ENCODE measurements around the gene ABCG8. TPM values are rescaled to one million over a fixed set of nuclear protein-coding genes. Genes with fewer than 3 reads are reported as not detected.

ABCG8 gene
- total and polyA plus RNA-seq, 2 experiments from 2014 or later = 4.7 to 6.5 TPM

- TF ChIP-seq EZH2 (IDR thresholded peaks at IDR 0.05; ENCODE audit: borderline replicate concordance) (no peak), CTCF (IDR thresholded peaks at IDR 0.05; ENCODE audit: poor library complexity) (no peak), EZH2phosphoT487 (IDR thresholded peaks at IDR 0.05; ENCODE audit: low read depth, severe bottlenecking, unreplicated experiment) (no peak)
- Histone ChIP-seq H3K79me2 (no peaks in the 10 kb centered on the region), H3K4me2 (no peak overlapping the region), H3K27ac (no peak overlapping the region), H3K27me3 (no peaks in the 10 kb centered on the region), H3K9me2 (replicated peaks; ENCODE audit: insufficient read depth) (no peaks in the 10 kb centered on the region), H3K9me3 (ENCODE audit: low read depth) (no peaks in the 10 kb centered on the region), H3K4me3 (no peak overlapping the region), H3K4me1 (ENCODE audit: insufficient read depth) (no peaks in the 10 kb centered on the region), H3K36me3 (replicated peaks; ENCODE audit: insufficient read depth, low read depth) (no peaks in the 10 kb centered on the region), H2AFZ (no peak overlapping the region), H4K20me1 (ENCODE audit: insufficient read depth, poor library complexity, severe bottlenecking) (no peaks in the 10 kb centered on the region)
- no peak for DNase-seq (ENCODE audit: low spot score)
- WGBS (ENCODE audit: low lambda C conversion rate, missing lambda C conversion rate) = 84% methylated on average over 4 of the region's 4 CpGs
Measured at GRCh38 chr2:43925431-43925830, 86.7 kb downstream of the ABCG8 start.

DNA sequence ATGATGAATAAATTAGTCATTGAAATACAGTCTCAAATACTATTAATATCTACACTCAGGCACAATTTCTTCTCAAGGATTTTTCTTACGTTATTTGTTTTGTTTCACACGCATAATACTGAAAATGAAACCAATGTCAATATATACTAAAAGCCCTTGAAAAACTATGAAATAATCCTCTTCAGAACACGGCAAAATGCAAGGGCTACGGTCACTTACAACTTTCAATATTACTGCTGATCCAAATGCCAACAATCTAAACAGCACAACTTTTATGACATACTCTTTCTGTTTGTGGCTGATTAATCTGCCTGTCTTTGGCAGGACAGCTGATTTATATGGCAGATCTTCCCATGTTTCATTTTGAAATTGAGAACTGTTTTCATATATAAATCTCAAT is 88.7 kb downstream of the ABCG8 start:
- Histone ChIP-seq H3K27me3 (no peaks in the 10 kb centered on the region), H4K20me1 (ENCODE audit: insufficient read depth, poor library complexity, severe bottlenecking) (no peaks in the 10 kb centered on the region), H3K4me3 (no peak overlapping the region), H3K36me3 (replicated peaks; ENCODE audit: insufficient read depth, low read depth) (no peaks in the 10 kb centered on the region), H3K9me2 (replicated peaks; ENCODE audit: insufficient read depth) (no peaks in the 10 kb centered on the region), H3K9me3 (ENCODE audit: low read depth) (no peaks in the 10 kb centered on the region), H2AFZ (no peak overlapping the region), H3K4me1 (ENCODE audit: insufficient read depth) (no peaks in the 10 kb centered on the region), H3K79me2 (no peaks in the 10 kb centered on the region), H3K4me2 (no peak overlapping the region), H3K27ac (no peak overlapping the region)
- 97% methylated on average over 4 of the region's 4 CpGs for WGBS (ENCODE audit: low lambda C conversion rate, missing lambda C conversion rate)
- no peak for TF ChIP-seq CTCF (IDR thresholded peaks at IDR 0.05; ENCODE audit: poor library complexity)
- TF ChIP-seq EZH2phosphoT487 (IDR thresholded peaks at IDR 0.05; ENCODE audit: low read depth, severe bottlenecking, unreplicated experiment) = no peak
- no peak for TF ChIP-seq EZH2 (IDR thresholded peaks at IDR 0.05; ENCODE audit: borderline replicate concordance)
- no peak for DNase-seq (ENCODE audit: low spot score)

DNA sequence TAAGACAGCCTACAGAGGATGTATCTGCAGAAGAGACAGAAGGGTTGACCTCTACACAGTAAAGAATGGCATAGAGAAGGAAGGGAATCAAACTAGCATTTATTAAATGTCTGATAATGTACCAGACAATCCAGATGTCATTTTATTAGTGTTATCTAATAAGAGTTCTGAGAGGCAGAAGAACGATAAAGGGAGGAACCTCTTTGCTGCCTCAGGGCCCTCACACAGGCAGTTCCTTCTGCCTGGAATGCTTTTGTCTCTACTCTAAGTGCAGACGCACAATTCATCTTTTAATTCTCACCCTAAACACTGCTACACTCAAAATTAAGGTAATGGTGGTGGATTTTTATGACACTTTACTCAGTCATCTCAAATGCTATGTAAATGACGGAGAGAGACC is 92.5 kb downstream of the ABCG8 start:
- H3K9me2 ChIP-seq (replicated peaks; ENCODE audit: insufficient read depth) = no peaks in the 10 kb centered on the region
- H3K9me3 ChIP-seq (ENCODE audit: low read depth) = no peaks in the 10 kb centered on the region
- H3K4me2 ChIP-seq = no peak overlapping the region
- no peaks in the 10 kb centered on the region for H3K27me3 ChIP-seq
- H3K27ac ChIP-seq = no peak overlapping the region
- H3K4me1 ChIP-seq (ENCODE audit: insufficient read depth) = no peaks in the 10 kb centered on the region
- no peaks in the 10 kb centered on the region for H3K36me3 ChIP-seq (replicated peaks; ENCODE audit: insufficient read depth, low read depth)
- H4K20me1 ChIP-seq (ENCODE audit: insufficient read depth, poor library complexity, severe bottlenecking) = no peaks in the 10 kb centered on the region
- WGBS (ENCODE audit: low lambda C conversion rate, missing lambda C conversion rate) = 95% methylated on average over 3 of the region's 3 CpGs
- TF ChIP-seq CTCF (IDR thresholded peaks at IDR 0.05; ENCODE audit: poor library complexity) = no peak
- no peak for TF ChIP-seq EZH2phosphoT487 (IDR thresholded peaks at IDR 0.05; ENCODE audit: low read depth, severe bottlenecking, unreplicated experiment)
- TF ChIP-seq EZH2 (IDR thresholded peaks at IDR 0.05; ENCODE audit: borderline replicate concordance) = no peak
- no peak overlapping the region for H3K4me3 ChIP-seq
- DNase-seq (ENCODE audit: low spot score) = no peak
- no peaks in the 10 kb centered on the region for H3K79me2 ChIP-seq
- H2AFZ ChIP-seq = no peak overlapping the region

Small RNA genes lying within 50 kb of the gene (small RNA-seq; reads per million reads assigned to genes)
- gene RN7SL455P = not detected
- gene RNU6-1048P = not detected

Other genes with a start within 250 kb of the ABCG8 start
- 18.8 and 19.8 TPM in 2 replicates for gene THADA, start 242.9 kb upstream of the ABCG8 start, total RNA-seq
- 10.8 and 14.4 TPM in 2 replicates for gene THADA, start 242.9 kb upstream of the ABCG8 start, polyA plus RNA-seq
- 3.6 and 5.1 TPM in 2 replicates for gene PLEKHH2, start 201.7 kb upstream of the ABCG8 start, total RNA-seq
- 2.2 and 3.3 TPM in 2 replicates for gene PLEKHH2, start 201.7 kb upstream of the ABCG8 start, polyA plus RNA-seq
- 0.30 TPM in 1 of 2 replicates, not detected in the other for gene C1GALT1C1L, start 162.5 kb upstream of the ABCG8 start, total RNA-seq
- gene C1GALT1C1L, start 162.5 kb upstream of the ABCG8 start, polyA plus RNA-seq = not detected in 2 replicates
- gene DYNC2LI1, start 64.9 kb upstream of the ABCG8 start, total RNA-seq = 31.5 and 40.4 TPM in 2 replicates
- 22.7 and 27.2 TPM in 2 replicates for gene DYNC2LI1, start 64.9 kb upstream of the ABCG8 start, polyA plus RNA-seq
- 3.8 and 5.4 TPM in 2 replicates for gene ABCG5, start 132 bp upstream of the ABCG8 start, total RNA-seq
- gene ABCG5, start 132 bp upstream of the ABCG8 start, polyA plus RNA-seq = 1.8 and 5.4 TPM in 2 replicates
- 83.6 and 87.3 TPM in 2 replicates for gene LRPPRC, start 157.0 kb downstream of the ABCG8 start, total RNA-seq
- 27.4 and 27.5 TPM in 2 replicates for gene LRPPRC, start 157.0 kb downstream of the ABCG8 start, polyA plus RNA-seq

All from hepatocyte (in vitro differentiated cells).